HEK293 (cell line): ENCODE measurements around the gene TMTC1.

ENCODE experiments used
- CTCF ChIP-seq: fragments of 450-650 bp; formaldehyde crosslinking; IDR thresholded peaks from 2 replicates; pipeline ENCODE4 v1.5.1; 2016; ENCODE audit warnings: missing biosample characterization, missing genetic modification characterization
- TF ChIP-seq, protein P1 (sequence below): fragments of 450-650 bp; formaldehyde crosslinking; optimal IDR thresholded peaks from 2 replicates; pipeline ENCODE3; 2016; ENCODE audit warnings: missing biosample characterization, mild to moderate bottlenecking, missing genetic modification characterization

DNA sequence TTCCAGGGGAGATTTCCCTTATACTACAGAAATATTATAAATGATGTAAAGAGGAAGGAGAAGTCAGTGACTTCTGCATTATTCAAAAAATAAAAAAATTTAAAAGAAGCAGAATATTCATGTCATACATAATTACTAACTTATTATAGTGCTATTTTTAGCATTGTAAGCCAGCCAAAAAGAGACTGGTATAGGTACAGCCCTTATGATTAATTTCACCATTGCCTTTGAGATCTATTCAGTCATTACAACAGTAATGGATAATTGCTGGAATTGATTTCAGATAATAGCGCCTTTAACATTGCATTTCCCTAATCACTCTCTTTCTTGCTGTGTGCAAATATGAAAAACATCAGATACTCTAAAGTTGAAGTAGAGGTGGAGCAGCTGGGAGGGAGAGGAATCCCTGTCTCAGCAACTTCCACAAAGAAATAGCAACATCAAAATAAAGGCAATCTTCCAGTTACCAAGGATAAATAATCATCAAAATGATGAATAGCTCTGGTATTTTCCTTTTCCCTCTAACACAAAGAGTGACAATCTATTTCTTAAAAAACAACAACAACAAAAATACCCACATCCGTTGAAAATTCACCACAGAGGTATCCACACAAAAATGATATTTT lies 214.5 kb downstream of the TMTC1 start:
- TF ChIP-seq, protein P1, sequence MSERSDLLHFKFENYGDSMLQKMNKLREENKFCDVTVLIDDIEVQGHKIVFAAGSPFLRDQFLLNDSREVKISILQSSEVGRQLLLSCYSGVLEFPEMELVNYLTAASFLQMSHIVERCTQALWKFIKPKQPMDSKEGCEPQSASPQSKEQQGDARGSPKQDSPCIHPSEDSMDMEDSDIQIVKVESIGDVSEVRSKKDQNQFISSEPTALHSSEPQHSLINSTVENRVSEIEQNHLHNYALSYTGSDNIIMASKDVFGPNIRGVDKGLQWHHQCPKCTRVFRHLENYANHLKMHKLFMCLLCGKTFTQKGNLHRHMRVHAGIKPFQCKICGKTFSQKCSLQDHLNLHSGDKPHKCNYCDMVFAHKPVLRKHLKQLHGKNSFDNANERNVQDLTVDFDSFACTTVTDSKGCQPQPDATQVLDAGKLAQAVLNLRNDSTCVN (tag by site-specific recombination): no peak
- no peak for TF ChIP-seq CTCF (tag by site-specific recombination)
